Type B pancreatic cell (in vitro differentiated cells): ENCODE results near the gene ABCB8. TPM values are rescaled to one million over a fixed set of nuclear protein-coding genes. Genes with fewer than 3 reads are reported as not detected.

Source experiments
- DNase-seq: peaks from one replicate; pipeline ENCODE4 v3.0.0; 2021; ENCODE audit warnings: mixed read lengths; ENCODE audit not compliant: unreplicated experiment; ENCODE audit errors: extremely low spot score
- H3K27ac Mint-ChIP-seq: 2 replicates; pipeline ENCODE4 v1.8.0; 2021; ENCODE audit warnings: mild to moderate bottlenecking, mixed read lengths
- H3K27me3 Mint-ChIP-seq: 2 replicates; pipeline ENCODE4 v1.8.0; 2021; ENCODE audit warnings: mixed read lengths
- H3K36me3 Mint-ChIP-seq: 2 replicates; pipeline ENCODE4 v1.8.0; 2021; ENCODE audit warnings: mixed read lengths
- H3K4me1 Mint-ChIP-seq: one replicate; pipeline ENCODE4 v1.8.0; 2021; ENCODE audit warnings: mixed read lengths; ENCODE audit not compliant: unreplicated experiment
- H3K4me3 Mint-ChIP-seq: 2 replicates; pipeline ENCODE4 v1.8.0; 2021; ENCODE audit warnings: mild to moderate bottlenecking, mixed read lengths
- H3K9me3 Mint-ChIP-seq: 2 replicates; pipeline ENCODE4 v1.8.0; 2021; ENCODE audit warnings: mixed read lengths
- CTCF ChIP-seq: fragments of 200-600 bp; sonication (generic); conservative IDR thresholded peaks from 2 replicates; pipeline ENCODE4 v1.5.0; 2021; ENCODE audit warnings: antibody characterized with exemption, mild to moderate bottlenecking
- long read RNA-seq: library from polyadenylated mRNA; unstranded; transcript quantifications from one replicate; pipeline ENCODE4 v2.0.0, GENCODE V29; 2020
- total RNA-seq: library from RNA; stranded (reverse); gene quantifications from 2 replicates; pipeline ENCODE4 v1.2.1, GENCODE V29; 2021; ENCODE audit warnings: low replicate concordance

ABCB8 gene
- 32.7 and 45.5 TPM in 2 replicates for total RNA-seq
- long read RNA-seq, full-length matches to known transcripts, result 3 of 3 reads
- long read RNA-seq, partial matches to known transcripts, result 0 of 3 reads
- long read RNA-seq, other reads (novel, unspliced or antisense), result 0 of 3 reads

GRCh38 chr7:151028131-151028947 is at the start of gene ABCB8:
Gene ABCB8 (plus strand): TSS chr7:151028450. CDS start chr7:151028516, 66 bp downstream.
- Mint-ChIP-seq H3K36me3 (no peaks in the 10 kb centered on the region), H3K9me3 (no peaks in the 10 kb centered on the region), H3K27ac (peak within 1 kb of the TSS; percentile 100), H3K4me3 (peak within 1 kb of the TSS; percentile 94), H3K27me3 (peaks cover 26% of the 10 kb centered on the region), H3K4me1 (peaks cover 22% of the 10 kb centered on the region)
- DNase-seq, result peak; percentile 97
- peak; percentile 66 for TF ChIP-seq CTCF

GRCh38 chr7:150979713-150980390 is 48.4 kb upstream of the ABCB8 start:
- no peak for DNase-seq
- H3K9me3 Mint-ChIP-seq, result no peaks in the 10 kb centered on the region
- H3K27me3 Mint-ChIP-seq, result peaks cover 75% of the 10 kb centered on the region
- no peak overlapping the region for H3K27ac Mint-ChIP-seq
- H3K4me1 Mint-ChIP-seq, result peaks cover 23% of the 10 kb centered on the region
- H3K36me3 Mint-ChIP-seq, result no peaks in the 10 kb centered on the region
- H3K4me3 Mint-ChIP-seq, result peak overlapping the region; percentile 31
- no peak for TF ChIP-seq CTCF

- no peak for TF ChIP-seq CTCF
These were observed 47.6 kb upstream of the ABCB8 start for GRCh38 chr7:150980663-150981062.

GRCh38 chr7:150981644-150982043 is 46.6 kb upstream of the ABCB8 start:
- Mint-ChIP-seq H3K9me3 (no peaks in the 10 kb centered on the region), H3K27ac (no peak overlapping the region), H3K36me3 (no peaks in the 10 kb centered on the region), H3K27me3 (peaks cover 76% of the 10 kb centered on the region), H3K4me1 (peaks cover 18% of the 10 kb centered on the region), H3K4me3 (no peak overlapping the region)
- no peak for DNase-seq
- TF ChIP-seq CTCF, result no peak

More at GRCh38 chr7:150980663-150981062, 47.6 kb upstream of the ABCB8 start:
- H3K9me3 Mint-ChIP-seq, result no peaks in the 10 kb centered on the region
- H3K27ac Mint-ChIP-seq, result no peak overlapping the region
- DNase-seq, result no peak
- peaks cover 75% of the 10 kb centered on the region for H3K27me3 Mint-ChIP-seq
- peaks cover 18% of the 10 kb centered on the region for H3K4me1 Mint-ChIP-seq
- no peaks in the 10 kb centered on the region for H3K36me3 Mint-ChIP-seq
- peak overlapping the region; percentile 25 for H3K4me3 Mint-ChIP-seq

GRCh38 chr7:150982351-150982750 is 45.9 kb upstream of the ABCB8 start:
- no peak for TF ChIP-seq CTCF
- Mint-ChIP-seq H3K4me3 (no peak overlapping the region), H3K27me3 (peaks cover 69% of the 10 kb centered on the region), H3K27ac (no peak overlapping the region), H3K9me3 (no peaks in the 10 kb centered on the region), H3K4me1 (peaks cover 11% of the 10 kb centered on the region), H3K36me3 (no peaks in the 10 kb centered on the region)
- DNase-seq, result no peak
